Measurements from ENCODE around the gene AFAP1L1. TPM values are rescaled to one million over a fixed set of nuclear protein-coding genes. Genes with fewer than 3 reads are reported as not detected.

Gene AFAP1L1
- total and polyA plus RNA-seq, 7 experiments from 2014 or later: 0.08 to 1.1 (median 0.49) TPM; not detected in 2

DNA sequence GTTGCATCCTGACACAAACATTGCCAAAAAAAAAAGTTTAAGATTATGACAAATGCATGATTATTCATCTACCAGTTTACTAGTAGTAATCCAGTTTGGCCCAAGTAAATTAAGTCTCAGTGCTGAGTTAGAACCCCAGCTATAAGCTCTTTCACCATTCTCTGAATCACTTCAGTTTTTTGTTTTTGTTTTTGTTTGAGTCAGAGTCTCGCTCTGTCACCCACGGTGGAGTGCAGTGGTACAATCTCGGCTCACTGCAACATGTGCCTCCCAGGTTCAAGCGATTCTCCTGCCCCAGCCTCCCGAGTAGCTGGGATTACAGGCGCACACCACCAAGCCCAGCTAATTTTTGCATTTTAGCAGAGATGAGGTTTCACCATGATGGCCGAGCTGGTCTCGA, 84.7 kb downstream of the AFAP1L1 start:
- Mint-ChIP-seq H3K4me3 (peak overlapping the region in 2 of 10 donors; percentile 14 to 47), H3K4me1 (peaks cover 50 to 86% (median 76%) of the 10 kb centered on the region in 7 donors), H3K36me3 (peaks cover 10 to 39% (median 33%) of the 10 kb centered on the region in 5 donors), H3K9me3 (peaks cover 0 to 5% (median 0%) of the 10 kb centered on the region in 11 donors), H3K27me3 (no peaks in the 10 kb centered on the region), H3K27ac (peak overlapping the region in 4 of 9 donors; percentile 9 to 76 (median 67))
- no peaks in the 10 kb centered on the region for H3K9me3 ChIP-seq (ENCODE audit: control insufficient read depth in 2 of 3, low read length in 3 of 3)
- peaks cover 0 to 31% (median 14%) of the 10 kb centered on the region in 3 experiments for H3K36me3 ChIP-seq (ENCODE audit: control insufficient read depth in 2 of 3, insufficient read depth in 3 of 3, low read length in 3 of 3)
- POLR2A ChIA-PET: interaction anchor here (10.7 kb wide), 1 partner anchor 11 kb away, joined by 258 read pairs; the partner anchor contains the start of gene GRPEL2
- no peak for ATAC-seq
- H3K4me1 ChIP-seq (ENCODE audit: control insufficient read depth in 2 of 2, insufficient read depth in 2 of 2, low read length in 2 of 2): peaks cover 15 to 42% of the 10 kb centered on the region in 2 donors
- intact Hi-C loops (cut with micrococcal nuclease): loop anchor here (2.0 to 5.0 kb wide), 4 partner anchors 606 to 1056 kb away; partner anchors contain the start of genes CD74 (in 2 of the 2), FBXO38 (in 1 of the 2), SLC26A2 (in 1 of the 2) and TCOF1 (in 1 of the 2)
- no peaks in the 10 kb centered on the region for H3K27me3 ChIP-seq (ENCODE audit: control insufficient read depth in 2 of 2, insufficient read depth in 2 of 2, low read length in 2 of 2)
- CTCF ChIA-PET: interaction anchor here (0.6 to 1.5 kb wide), 4 partner anchors 12 to 38 kb away, joined by 3 to 5 read pairs (median 4); no protein-coding TSS in a partner anchor
- H3K27ac ChIP-seq (ENCODE audit: low read depth, low read length): no peak overlapping the region
- DNase-seq: no peak
- H3K4me3 ChIP-seq (ENCODE audit: low read length): no peak overlapping the region

DNA sequence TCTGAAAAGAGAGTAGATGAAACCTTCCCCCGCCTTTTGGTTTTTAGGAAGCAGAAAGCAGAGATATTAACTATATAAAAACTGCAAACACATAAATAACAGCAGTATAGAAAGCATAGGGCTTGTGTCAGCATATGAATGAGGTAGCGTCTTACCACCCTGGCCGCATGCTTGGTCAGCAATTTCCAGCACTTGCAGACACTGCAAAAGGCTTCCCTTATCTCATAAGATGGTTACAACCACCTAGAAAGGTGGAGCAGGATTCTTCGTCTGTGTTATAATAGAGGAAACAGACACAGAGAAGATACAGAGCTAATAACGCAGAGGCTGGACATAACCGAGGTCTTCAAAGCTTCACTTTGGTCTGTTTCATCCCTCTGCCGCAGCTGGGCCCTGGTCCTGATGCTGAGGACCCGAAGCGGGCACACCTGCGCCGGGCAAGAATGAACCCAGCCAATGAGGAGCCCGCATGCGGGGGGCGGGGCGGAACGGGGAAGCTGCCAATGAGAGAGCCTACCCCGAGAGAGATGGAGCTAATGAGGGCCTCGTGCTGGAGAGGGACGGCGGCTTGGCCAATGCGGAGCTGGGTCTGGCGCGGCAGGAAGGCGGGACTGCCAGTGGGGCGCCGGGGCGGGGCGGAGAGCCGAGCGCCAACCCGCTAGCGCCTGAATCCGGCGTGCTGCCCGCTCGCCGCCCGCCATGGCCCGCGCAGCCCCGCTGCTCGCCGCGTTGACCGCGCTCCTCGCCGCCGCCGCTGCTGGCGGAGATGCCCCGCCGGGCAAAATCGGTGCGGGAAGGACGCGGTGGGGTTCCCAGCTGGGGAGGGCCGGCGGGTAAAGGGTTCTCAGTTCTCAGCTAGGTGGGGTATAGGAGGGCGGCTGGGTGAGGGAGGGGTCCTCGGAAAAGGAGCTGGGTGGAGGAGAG, 86.0 kb downstream of the AFAP1L1 start, which contains the start of gene PCYOX1L:
Gene PCYOX1L, plus strand, starts transcription at position 677 of the 924 bp plus-strand sequence. Its CDS starts 23 bp downstream, at position 700.
- CTCF ChIA-PET: interaction anchor here (0.9 to 1.6 kb wide), 6 partner anchors 9 to 39 kb away, joined by 3 to 12 read pairs (median 6); partner anchors contain the start of gene GRPEL2
- peaks cover 0 to 19% (median 3%) of the 10 kb centered on the region in 3 experiments for H3K36me3 ChIP-seq (ENCODE audit: control insufficient read depth in 2 of 3, insufficient read depth in 3 of 3, low read length in 3 of 3)
- H3K9me3 ChIP-seq (ENCODE audit: control insufficient read depth in 2 of 3, low read length in 3 of 3): no peaks in the 10 kb centered on the region
- ATAC-seq (peak; percentile 99), DNase-seq (peak; percentile 88 to 98 (median 94))
- peak within 1 kb of the TSS; percentile 80 for H3K4me3 ChIP-seq (ENCODE audit: low read length)
- intact Hi-C loops (cut with micrococcal nuclease): loop anchor here (1.0 to 5.0 kb wide), 8 partner anchors 10 to 1055 kb away; partner anchors contain the start of genes CD74 (in 2 of the 2), CSNK1A1 (in 2 of the 2), GRPEL2 (in 2 of the 2) and FBXO38 (in 1 of the 2)
- peaks cover 0 to 5% (median 0%) of the 10 kb centered on the region in 11 donors for H3K9me3 Mint-ChIP-seq
- peaks cover 15 to 36% of the 10 kb centered on the region in 2 donors for H3K4me1 ChIP-seq (ENCODE audit: control insufficient read depth in 2 of 2, insufficient read depth in 2 of 2, low read length in 2 of 2)
- H3K27me3 Mint-ChIP-seq: no peaks in the 10 kb centered on the region
- peaks cover 41 to 82% (median 65%) of the 10 kb centered on the region in 7 donors for H3K4me1 Mint-ChIP-seq
- H3K27ac Mint-ChIP-seq: peak within 1 kb of the TSS; percentile 83 to 96 (median 92)
- POLR2A ChIA-PET: interaction anchor here (0.8 to 10.7 kb wide), 8 partner anchors 9 to 206 kb away, joined by 3 to 258 read pairs (median 6); partner anchors contain the start of genes CSNK1A1 and GRPEL2
- peak within 1 kb of the TSS; percentile 80 to 99 (median 94) for H3K4me3 Mint-ChIP-seq
- peaks cover 7 to 30% (median 21%) of the 10 kb centered on the region in 5 donors for H3K36me3 Mint-ChIP-seq
- H3K27me3 ChIP-seq (ENCODE audit: control insufficient read depth in 2 of 2, insufficient read depth in 2 of 2, low read length in 2 of 2): no peaks in the 10 kb centered on the region
- H3K27ac ChIP-seq (ENCODE audit: low read depth, low read length): peak within 1 kb of the TSS; percentile 83

DNA sequence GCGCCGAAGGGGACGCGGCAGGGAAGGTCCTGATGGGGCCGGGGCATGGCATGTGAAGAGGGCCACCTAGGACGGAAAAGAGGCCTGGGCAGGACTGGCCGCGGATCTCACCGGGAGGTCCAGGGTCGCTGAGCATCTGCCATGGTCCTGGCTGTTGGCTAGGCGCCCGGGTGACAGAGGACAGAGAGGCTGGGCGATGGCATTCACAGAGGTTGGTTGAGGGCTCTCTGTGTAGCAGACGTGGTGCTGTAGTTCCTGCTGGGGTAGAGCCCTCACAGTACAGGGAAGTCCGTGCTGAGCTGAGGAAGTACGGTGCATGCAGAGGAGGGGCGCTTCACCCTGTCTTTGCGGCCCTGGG, 86.6 kb downstream of the AFAP1L1 start:
- intact Hi-C loops (cut with micrococcal nuclease): loop anchor here (1.0 to 5.0 kb wide), 4 partner anchors 193 to 1054 kb away; partner anchors contain the start of genes CD74 (in 2 of the 2), CSNK1A1 (in 1 of the 2), SLC26A2 (in 1 of the 2) and TCOF1 (in 1 of the 2)
- no peaks in the 10 kb centered on the region for H3K27me3 ChIP-seq (ENCODE audit: control insufficient read depth in 2 of 2, insufficient read depth in 2 of 2, low read length in 2 of 2)
- POLR2A ChIA-PET: interaction anchor here (1.2 to 10.7 kb wide), 6 partner anchors 9 to 205 kb away, joined by 5 to 258 read pairs (median 7); partner anchors contain the start of genes CSNK1A1 and GRPEL2
- CTCF ChIA-PET: interaction anchor here (0.9 to 1.6 kb wide), 6 partner anchors 9 to 40 kb away, joined by 3 to 12 read pairs (median 6); partner anchors contain the start of gene GRPEL2
- Mint-ChIP-seq H3K4me3 (peak overlapping the region; percentile 80 to 99 (median 94)), H3K36me3 (peaks cover 7 to 29% (median 18%) of the 10 kb centered on the region in 5 donors), H3K9me3 (peaks cover 0 to 5% (median 0%) of the 10 kb centered on the region in 11 donors), H3K27me3 (no peaks in the 10 kb centered on the region), H3K27ac (peak overlapping the region; percentile 83 to 96 (median 92)), H3K4me1 (peaks cover 41 to 83% (median 65%) of the 10 kb centered on the region in 7 donors)
- DNase-seq: peak in 5 of 9 donors; percentile 33 to 44 (median 39)
- peak; percentile 44 for ATAC-seq
- peaks cover 15 to 35% of the 10 kb centered on the region in 2 donors for H3K4me1 ChIP-seq (ENCODE audit: control insufficient read depth in 2 of 2, insufficient read depth in 2 of 2, low read length in 2 of 2)
- H3K9me3 ChIP-seq (ENCODE audit: control insufficient read depth in 2 of 3, low read length in 3 of 3): no peaks in the 10 kb centered on the region
- peaks cover 0 to 23% (median 0%) of the 10 kb centered on the region in 3 experiments for H3K36me3 ChIP-seq (ENCODE audit: control insufficient read depth in 2 of 3, insufficient read depth in 3 of 3, low read length in 3 of 3)
- H3K4me3 ChIP-seq (ENCODE audit: low read length): peak overlapping the region; percentile 80
- H3K27ac ChIP-seq (ENCODE audit: low read depth, low read length): peak overlapping the region; percentile 83

DNA sequence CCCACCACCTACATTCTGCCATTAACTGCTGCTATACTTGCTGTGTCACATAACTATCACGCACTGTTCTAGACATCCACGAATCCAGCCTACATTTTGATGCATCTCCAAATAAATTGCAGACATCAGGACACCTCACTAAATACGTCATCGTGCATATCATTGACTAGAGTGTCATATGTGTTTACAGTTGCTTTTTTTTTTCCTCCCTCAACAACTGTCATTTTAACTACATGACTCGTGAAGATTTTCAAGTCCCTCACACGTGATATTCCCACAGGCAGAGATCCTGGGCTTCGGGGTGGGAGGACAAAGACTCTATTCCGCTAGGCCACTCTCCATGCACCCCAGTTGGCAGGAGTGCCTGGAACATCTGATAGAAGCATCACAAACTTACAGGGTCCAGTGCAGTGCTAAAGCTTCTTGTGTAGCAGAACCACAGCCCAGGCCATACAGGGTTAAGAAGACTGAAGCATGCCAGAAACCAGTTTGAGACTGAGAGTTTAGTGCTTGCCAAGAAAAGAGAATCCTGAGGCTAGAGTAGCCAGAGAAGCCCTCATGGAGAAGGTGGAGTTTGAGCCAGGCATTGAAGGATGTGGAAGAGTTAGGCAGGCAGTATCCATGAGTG, 87.3 kb downstream of the AFAP1L1 start:
- ChIA-PET POLR2A (interaction anchor here (1.2 to 10.7 kb wide), 6 partner anchors 8 to 204 kb away, joined by 5 to 258 read pairs (median 7); partner anchors contain the start of genes CSNK1A1 and GRPEL2), CTCF (interaction anchor here (1.5 kb wide), 1 partner anchor 9 kb away, joined by 3 read pairs; no protein-coding TSS in a partner anchor)
- H3K27me3 Mint-ChIP-seq: no peaks in the 10 kb centered on the region
- intact Hi-C loops (cut with micrococcal nuclease): loop anchor here (1.0 to 5.0 kb wide), 4 partner anchors 192 to 1053 kb away; partner anchors contain the start of genes CD74 (in 2 of the 2), CSNK1A1 (in 1 of the 2), SLC26A2 (in 1 of the 2) and TCOF1 (in 1 of the 2)
- H3K27ac Mint-ChIP-seq: peak overlapping the region; percentile 56 to 96 (median 88)
- peaks cover 0 to 22% (median 0%) of the 10 kb centered on the region in 3 experiments for H3K36me3 ChIP-seq (ENCODE audit: control insufficient read depth in 2 of 3, insufficient read depth in 3 of 3, low read length in 3 of 3)
- H3K9me3 ChIP-seq (ENCODE audit: control insufficient read depth in 2 of 3, low read length in 3 of 3): no peaks in the 10 kb centered on the region
- ATAC-seq (no peak), DNase-seq (peak in 1 of 9 donors; percentile 48)
- H3K36me3 Mint-ChIP-seq: peaks cover 7 to 25% (median 14%) of the 10 kb centered on the region in 5 donors
- H3K4me1 ChIP-seq (ENCODE audit: control insufficient read depth in 2 of 2, insufficient read depth in 2 of 2, low read length in 2 of 2): peaks cover 15 to 35% of the 10 kb centered on the region in 2 donors
- H3K4me3 ChIP-seq (ENCODE audit: low read length): peak overlapping the region; percentile 80
- H3K4me3 Mint-ChIP-seq: peak overlapping the region; percentile 80 to 99 (median 94)
- H3K9me3 Mint-ChIP-seq: peaks cover 0 to 5% (median 0%) of the 10 kb centered on the region in 11 donors
- no peaks in the 10 kb centered on the region for H3K27me3 ChIP-seq (ENCODE audit: control insufficient read depth in 2 of 2, insufficient read depth in 2 of 2, low read length in 2 of 2)
- H3K27ac ChIP-seq (ENCODE audit: low read depth, low read length): peak overlapping the region; percentile 83
- H3K4me1 Mint-ChIP-seq: peaks cover 39 to 77% (median 60%) of the 10 kb centered on the region in 7 donors

DNA sequence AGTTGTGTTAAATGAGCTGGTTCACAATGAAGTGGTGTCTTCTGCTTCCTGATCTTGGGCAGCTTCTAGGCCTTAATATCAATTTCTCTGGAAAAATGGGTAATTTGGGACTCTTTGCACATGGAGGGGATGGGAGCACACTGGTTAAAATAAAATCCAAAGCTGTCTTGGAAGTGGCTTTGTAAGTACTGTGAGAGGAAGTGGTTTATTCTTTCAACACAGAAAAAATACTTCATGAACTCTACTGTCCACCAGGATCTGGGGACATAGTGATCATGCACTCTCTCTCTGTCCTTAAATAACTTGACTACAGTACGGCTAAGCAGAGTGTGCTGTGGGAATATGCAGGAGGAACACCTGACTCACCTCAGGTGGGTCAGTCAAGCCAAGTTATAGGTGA, 88.6 kb downstream of the AFAP1L1 start:
- Mint-ChIP-seq H3K4me3 (peak overlapping the region; percentile 57 to 96 (median 66)), H3K27ac (peak overlapping the region; percentile 61 to 96 (median 83)), H3K9me3 (peaks cover 0 to 5% (median 0%) of the 10 kb centered on the region in 11 donors), H3K36me3 (peaks cover 6 to 17% (median 10%) of the 10 kb centered on the region in 5 donors), H3K4me1 (peaks cover 31 to 71% (median 50%) of the 10 kb centered on the region in 7 donors), H3K27me3 (no peaks in the 10 kb centered on the region)
- Histone ChIP-seq H3K36me3 (ENCODE audit: control insufficient read depth in 2 of 3, insufficient read depth in 3 of 3, low read length in 3 of 3) (peaks cover 0 to 21% (median 0%) of the 10 kb centered on the region in 3 experiments), H3K4me1 (ENCODE audit: control insufficient read depth in 2 of 2, insufficient read depth in 2 of 2, low read length in 2 of 2) (peaks cover 15 to 35% of the 10 kb centered on the region in 2 donors), H3K27ac (ENCODE audit: low read depth, low read length) (peak overlapping the region; percentile 34), H3K27me3 (ENCODE audit: control insufficient read depth in 2 of 2, insufficient read depth in 2 of 2, low read length in 2 of 2) (no peaks in the 10 kb centered on the region), H3K4me3 (ENCODE audit: low read length) (no peak overlapping the region), H3K9me3 (ENCODE audit: control insufficient read depth in 2 of 3, low read length in 3 of 3) (no peaks in the 10 kb centered on the region)
- ATAC-seq (no peak), DNase-seq (no peak)
- intact Hi-C loops (cut with micrococcal nuclease): no loop called here
- ChIA-PET CTCF (interaction anchor here (0.6 to 2.0 kb wide), 7 partner anchors 9 to 197 kb away, joined by 3 to 9 read pairs (median 4); partner anchors contain the start of gene GRPEL2), POLR2A (interaction anchor here (0.5 to 10.7 kb wide), 7 partner anchors 9 to 197 kb away, joined by 3 to 258 read pairs (median 3); partner anchors contain the start of gene GRPEL2)

Data from naive thymus-derived CD4-positive, alpha-beta T cell (primary cell).